ENCODE results near the gene COMT.

DNA sequence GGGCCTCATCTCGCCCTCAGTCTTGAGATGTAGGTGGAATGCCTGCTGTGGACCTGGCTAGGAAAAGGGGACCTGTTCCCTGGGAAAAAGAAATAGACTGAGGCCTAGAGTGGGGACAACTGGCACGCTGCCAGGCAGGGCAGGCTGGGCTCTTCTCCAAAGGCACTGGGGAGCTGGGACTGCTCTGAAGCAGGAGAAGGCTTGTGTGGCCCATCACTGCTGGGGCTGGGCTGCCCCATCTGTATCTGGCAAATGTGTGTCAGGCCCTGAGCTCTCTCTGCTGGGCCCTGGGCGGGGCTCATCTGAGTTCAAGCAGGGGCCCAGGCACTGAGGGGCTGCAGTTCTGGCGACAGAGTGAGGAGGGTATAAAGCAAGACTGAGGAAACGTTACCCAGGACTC lies 42.2 kb downstream of the COMT start:
- TF ChIP-seq CREM (IDR thresholded peaks at IDR 0.05; ENCODE audit: low read depth) = no peak
- no peak for TF ChIP-seq POLR2A (conservative IDR thresholded peaks at IDR 0.05)
- no peak; a peak in 1 of 6 replicates for TF ChIP-seq CTCF (IDR thresholded peaks at IDR 0.05 in 2 of 3, conservative IDR thresholded peaks at IDR 0.05 in 1 of 3; ENCODE audit: insufficient read depth in 2 of 3, low read depth in 1 of 3, low read length in 3 of 3)
- TF ChIP-seq GABPB1 (CRISPR knock-in tag; IDR thresholded peaks at IDR 0.05) = no peak
- TF ChIP-seq, protein P1, sequence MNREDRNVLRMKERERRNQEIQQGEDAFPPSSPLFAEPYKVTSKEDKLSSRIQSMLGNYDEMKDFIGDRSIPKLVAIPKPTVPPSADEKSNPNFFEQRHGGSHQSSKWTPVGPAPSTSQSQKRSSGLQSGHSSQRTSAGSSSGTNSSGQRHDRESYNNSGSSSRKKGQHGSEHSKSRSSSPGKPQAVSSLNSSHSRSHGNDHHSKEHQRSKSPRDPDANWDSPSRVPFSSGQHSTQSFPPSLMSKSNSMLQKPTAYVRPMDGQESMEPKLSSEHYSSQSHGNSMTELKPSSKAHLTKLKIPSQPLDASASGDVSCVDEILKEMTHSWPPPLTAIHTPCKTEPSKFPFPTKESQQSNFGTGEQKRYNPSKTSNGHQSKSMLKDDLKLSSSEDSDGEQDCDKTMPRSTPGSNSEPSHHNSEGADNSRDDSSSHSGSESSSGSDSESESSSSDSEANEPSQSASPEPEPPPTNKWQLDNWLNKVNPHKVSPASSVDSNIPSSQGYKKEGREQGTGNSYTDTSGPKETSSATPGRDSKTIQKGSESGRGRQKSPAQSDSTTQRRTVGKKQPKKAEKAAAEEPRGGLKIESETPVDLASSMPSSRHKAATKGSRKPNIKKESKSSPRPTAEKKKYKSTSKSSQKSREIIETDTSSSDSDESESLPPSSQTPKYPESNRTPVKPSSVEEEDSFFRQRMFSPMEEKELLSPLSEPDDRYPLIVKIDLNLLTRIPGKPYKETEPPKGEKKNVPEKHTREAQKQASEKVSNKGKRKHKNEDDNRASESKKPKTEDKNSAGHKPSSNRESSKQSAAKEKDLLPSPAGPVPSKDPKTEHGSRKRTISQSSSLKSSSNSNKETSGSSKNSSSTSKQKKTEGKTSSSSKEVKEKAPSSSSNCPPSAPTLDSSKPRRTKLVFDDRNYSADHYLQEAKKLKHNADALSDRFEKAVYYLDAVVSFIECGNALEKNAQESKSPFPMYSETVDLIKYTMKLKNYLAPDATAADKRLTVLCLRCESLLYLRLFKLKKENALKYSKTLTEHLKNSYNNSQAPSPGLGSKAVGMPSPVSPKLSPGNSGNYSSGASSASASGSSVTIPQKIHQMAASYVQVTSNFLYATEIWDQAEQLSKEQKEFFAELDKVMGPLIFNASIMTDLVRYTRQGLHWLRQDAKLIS (CRISPR knock-in tag; IDR thresholded peaks at IDR 0.05) = no peak
- TF ChIP-seq SP1 (CRISPR knock-in tag; IDR thresholded peaks at IDR 0.05) = no peak
- TF ChIP-seq, protein P2, sequence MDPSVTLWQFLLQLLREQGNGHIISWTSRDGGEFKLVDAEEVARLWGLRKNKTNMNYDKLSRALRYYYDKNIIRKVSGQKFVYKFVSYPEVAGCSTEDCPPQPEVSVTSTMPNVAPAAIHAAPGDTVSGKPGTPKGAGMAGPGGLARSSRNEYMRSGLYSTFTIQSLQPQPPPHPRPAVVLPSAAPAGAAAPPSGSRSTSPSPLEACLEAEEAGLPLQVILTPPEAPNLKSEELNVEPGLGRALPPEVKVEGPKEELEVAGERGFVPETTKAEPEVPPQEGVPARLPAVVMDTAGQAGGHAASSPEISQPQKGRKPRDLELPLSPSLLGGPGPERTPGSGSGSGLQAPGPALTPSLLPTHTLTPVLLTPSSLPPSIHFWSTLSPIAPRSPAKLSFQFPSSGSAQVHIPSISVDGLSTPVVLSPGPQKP (CRISPR knock-in tag; IDR thresholded peaks at IDR 0.05) = no peak
- TF ChIP-seq, protein P3, sequence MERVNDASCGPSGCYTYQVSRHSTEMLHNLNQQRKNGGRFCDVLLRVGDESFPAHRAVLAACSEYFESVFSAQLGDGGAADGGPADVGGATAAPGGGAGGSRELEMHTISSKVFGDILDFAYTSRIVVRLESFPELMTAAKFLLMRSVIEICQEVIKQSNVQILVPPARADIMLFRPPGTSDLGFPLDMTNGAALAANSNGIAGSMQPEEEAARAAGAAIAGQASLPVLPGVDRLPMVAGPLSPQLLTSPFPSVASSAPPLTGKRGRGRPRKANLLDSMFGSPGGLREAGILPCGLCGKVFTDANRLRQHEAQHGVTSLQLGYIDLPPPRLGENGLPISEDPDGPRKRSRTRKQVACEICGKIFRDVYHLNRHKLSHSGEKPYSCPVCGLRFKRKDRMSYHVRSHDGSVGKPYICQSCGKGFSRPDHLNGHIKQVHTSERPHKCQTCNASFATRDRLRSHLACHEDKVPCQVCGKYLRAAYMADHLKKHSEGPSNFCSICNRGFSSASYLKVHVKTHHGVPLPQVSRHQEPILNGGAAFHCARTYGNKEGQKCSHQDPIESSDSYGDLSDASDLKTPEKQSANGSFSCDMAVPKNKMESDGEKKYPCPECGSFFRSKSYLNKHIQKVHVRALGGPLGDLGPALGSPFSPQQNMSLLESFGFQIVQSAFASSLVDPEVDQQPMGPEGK (CRISPR knock-in tag; IDR thresholded peaks at IDR 0.05; ENCODE audit: borderline replicate concordance) = no peak
- TF ChIP-seq NFIC (IDR thresholded peaks at IDR 0.05) = peak; percentile 98
- TF ChIP-seq ZNF316 (IDR thresholded peaks at IDR 0.05) = no peak
- no peak for TF ChIP-seq MED1 (CRISPR knock-in tag; IDR thresholded peaks at IDR 0.05; ENCODE audit: borderline replicate concordance)
